NB4 (cell line): ENCODE data around the gene FGF14.

Source experiments
- DNase-seq: peaks from one replicate; pipeline ENCODE4 v3.0.0; 2010; ENCODE audit warnings: low read depth
- H3K4me3 ChIP-seq: one replicate; pipeline ENCODE4 v1.5.1; 2011; ENCODE audit warnings: mild to moderate bottlenecking, low read depth, low read length, moderate library complexity
- CTCF ChIP-seq: IDR thresholded peaks from one replicate; pipeline ENCODE4 v1.5.1; 2012; ENCODE audit warnings: low read depth, low read length
- MAX ChIP-seq: IDR thresholded peaks from 2 replicates; pipeline ENCODE4 v1.6.1; 2011; ENCODE audit warnings: low read depth, low read length
- MYC ChIP-seq: IDR thresholded peaks from 2 replicates; pipeline ENCODE4 v1.6.1; 2011; ENCODE audit warnings: low read depth, low read length
- POLR2A ChIP-seq: IDR thresholded peaks from 2 replicates; pipeline ENCODE4 v1.6.1; 2011; ENCODE audit warnings: mild to moderate bottlenecking; ENCODE audit not compliant: insufficient read length; ENCODE audit errors: extremely low read depth

The FGF14 gene

DNA sequence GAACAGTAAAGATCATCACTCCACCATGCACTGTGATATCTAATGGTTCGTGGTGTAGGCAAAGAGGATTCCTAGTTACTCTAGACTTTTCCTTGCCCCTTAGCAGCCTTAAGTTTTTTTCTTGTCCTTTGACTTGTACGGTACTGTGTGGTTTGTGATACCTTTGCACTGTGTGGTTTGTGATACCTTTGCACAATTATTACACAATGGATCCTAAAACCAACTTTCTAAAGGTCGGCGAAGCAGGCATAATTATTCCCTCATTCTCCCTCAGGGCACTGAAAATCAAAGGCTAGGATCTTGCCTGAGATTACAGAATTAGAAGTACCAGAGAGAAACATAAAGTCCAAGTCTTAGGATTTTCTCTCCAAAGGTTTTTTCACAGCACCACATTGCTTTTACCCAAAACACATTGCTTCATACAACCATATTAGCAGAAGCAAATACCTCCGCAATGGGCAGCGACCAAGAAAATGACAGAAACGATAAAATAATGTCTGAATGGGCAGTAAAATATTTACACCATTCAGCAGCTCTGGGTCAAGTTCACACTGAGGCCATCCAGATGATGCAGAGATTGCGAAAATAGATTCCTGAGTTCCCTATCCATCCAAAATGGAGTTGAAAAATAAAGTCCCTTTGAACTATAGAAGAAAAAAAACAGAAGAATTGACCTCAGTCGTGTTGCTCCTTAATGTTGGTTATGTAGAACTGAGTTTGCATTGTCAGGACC lies 106.4 kb downstream of the FGF14 start:
- H3K4me3 ChIP-seq = no peak overlapping the region
- TF ChIP-seq POLR2A (no peak), MYC (no peak), CTCF (no peak), MAX (no peak)
- DNase-seq = no peak

- no peak for DNase-seq
- TF ChIP-seq POLR2A (no peak), MAX (no peak), MYC (no peak), CTCF (no peak)
- H3K4me3 ChIP-seq = no peak overlapping the region
Observed at GRCh38 chr13:102294407-102295018, 107.3 kb downstream of the FGF14 start.

DNA sequence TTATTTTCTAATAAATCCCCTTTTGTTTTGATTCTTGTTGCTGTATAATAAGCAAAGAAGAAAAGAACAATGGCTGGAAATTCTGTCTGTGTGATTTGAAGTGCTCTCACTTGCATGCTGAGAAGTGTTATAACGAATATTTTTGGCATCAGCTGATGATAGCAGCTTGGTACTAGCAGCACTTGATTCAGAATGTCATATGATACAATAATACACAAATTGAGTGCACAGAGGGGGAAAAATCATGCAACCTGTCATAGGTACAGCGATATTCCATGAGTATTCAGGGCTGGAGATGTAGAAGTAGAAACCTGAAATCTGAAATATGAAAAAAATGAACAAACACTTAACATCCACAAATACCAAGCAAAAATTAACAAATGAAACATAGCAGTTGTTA lies 108.1 kb downstream of the FGF14 start:
- DNase-seq = no peak
- H3K4me3 ChIP-seq = no peak overlapping the region
- TF ChIP-seq MAX = no peak
- TF ChIP-seq MYC = no peak
- no peak for TF ChIP-seq POLR2A
- TF ChIP-seq CTCF = no peak

GRCh38 chr13:102291587-102292218 lies 110.1 kb downstream of the FGF14 start:
- DNase-seq = no peak
- no peak for TF ChIP-seq CTCF
- no peak for TF ChIP-seq MYC
- TF ChIP-seq MAX = no peak
- TF ChIP-seq POLR2A = no peak
- H3K4me3 ChIP-seq = no peak overlapping the region

GRCh38 chr13:102289606-102290005 lies 112.2 kb downstream of the FGF14 start:
- DNase-seq = no peak
- TF ChIP-seq POLR2A (no peak), MAX (no peak), MYC (no peak), CTCF (no peak)
- no peak overlapping the region for H3K4me3 ChIP-seq
